Smooth muscle cell (in vitro differentiated cells): ENCODE data around the gene NTM. TPM values are rescaled to one million over a fixed set of nuclear protein-coding genes. Genes with fewer than 3 reads are reported as not detected.

ENCODE experiments used
- DNase-seq: peaks from one replicate; lab custom pipeline; 2025; ENCODE audit not compliant: unreplicated experiment; lab: John Stamatoyannopoulos, UW
- H2AFZ ChIP-seq: fragments of 200-600 bp; sonication (generic); 2 replicates; pipeline ENCODE4 v1.6.0; 2016; ENCODE audit warnings: antibody characterized with exemption, low read depth, mild to moderate bottlenecking
- H3F3A ChIP-seq: fragments of 200-600 bp; sonication (generic); 2 replicates; pipeline ENCODE4 v1.6.0; 2017; ENCODE audit warnings: antibody characterized with exemption, low read depth
- H3K27ac ChIP-seq: fragments of 200-600 bp; sonication (generic); 2 replicates; pipeline ENCODE4 v1.5.1; 2016; ENCODE audit warnings: low read depth, mild to moderate bottlenecking
- H3K27me3 ChIP-seq: fragments of 200-600 bp; sonication (generic); 2 replicates; pipeline ENCODE4 v1.6.1; 2016; ENCODE audit warnings: low read depth, mild to moderate bottlenecking
- H3K36me3 ChIP-seq: fragments of 200-600 bp; sonication (generic); 2 replicates; pipeline ENCODE4 v1.5.1; 2016; ENCODE audit warnings: low read depth
- H3K4me1 ChIP-seq: fragments of 200-600 bp; sonication (generic); 2 replicates; pipeline ENCODE4 v1.5.1; 2016; ENCODE audit warnings: low read depth
- H3K4me2 ChIP-seq: fragments of 200-600 bp; sonication (generic); 2 replicates; pipeline ENCODE4 v1.6.0; 2016; ENCODE audit warnings: mild to moderate bottlenecking
- H3K4me3 ChIP-seq: fragments of 200-600 bp; sonication (generic); 2 replicates; pipeline ENCODE4 v1.5.1; 2016; ENCODE audit warnings: mild to moderate bottlenecking
- H3K79me2 ChIP-seq: fragments of 200-600 bp; sonication (generic); 2 replicates; pipeline ENCODE4 v1.6.0; 2016; ENCODE audit warnings: low read depth, mild to moderate bottlenecking
- H3K9ac ChIP-seq: fragments of 200-600 bp; sonication (generic); 2 replicates; pipeline ENCODE4 v1.6.0; 2016; ENCODE audit warnings: low read depth
- H3K9me3 ChIP-seq: fragments of 200-600 bp; sonication (generic); replicated peaks from 2 replicates; pipeline ENCODE4 v1.5.1; 2016; ENCODE audit warnings: low read depth
- H4K20me1 ChIP-seq: fragments of 200-600 bp; sonication (generic); 2 replicates; pipeline ENCODE4 v1.6.0; 2016; ENCODE audit warnings: low read depth
- WGBS: methylation state at CpG from one replicate; pipeline ENCODE4 v1.1.7; 2016; ENCODE audit warnings: low lambda C conversion rate; 5-methylcytosine and 5-hydroxymethylcytosine counted together
- polyA plus RNA-seq: library from polyadenylated mRNA; unstranded; fragments of >200 nt; fragmentation: Nextera tagmentation; extraction: Ambion mirVana; gene quantifications from 2 replicates; pipeline ENCODE4 v1.2.1, GENCODE V29; 2016
- total RNA-seq: library from RNA; depleted of rRNA; stranded (reverse); fragments of >200 nt; gene quantifications from 2 replicates; pipeline ENCODE4 v1.2.3, GENCODE V29; 2014
- TF ChIP-seq, protein P1 (sequence below): fragments of 200-600 bp; sonication (generic); IDR thresholded peaks from 2 replicates; pipeline ENCODE4 v1.5.1; 2017; ENCODE audit warnings: borderline replicate concordance, mild to moderate bottlenecking, antibody characterized with exemption; ENCODE audit not compliant: insufficient read depth, poor library complexity, severe bottlenecking

The NTM gene
- total and polyA plus RNA-seq, 2 experiments from 2014 or later = 68.9 to 123 TPM

GRCh38 chr11:132238331-132238866, 868.0 kb downstream of the NTM start:
- no peaks in the 10 kb centered on the region for H3K4me1 ChIP-seq
- DNase-seq = no peak
- H3K79me2 ChIP-seq = no peaks in the 10 kb centered on the region
- WGBS = 88% methylated on average over 6 of the region's 7 CpGs
- H3K36me3 ChIP-seq = no peaks in the 10 kb centered on the region
- TF ChIP-seq, protein P1, sequence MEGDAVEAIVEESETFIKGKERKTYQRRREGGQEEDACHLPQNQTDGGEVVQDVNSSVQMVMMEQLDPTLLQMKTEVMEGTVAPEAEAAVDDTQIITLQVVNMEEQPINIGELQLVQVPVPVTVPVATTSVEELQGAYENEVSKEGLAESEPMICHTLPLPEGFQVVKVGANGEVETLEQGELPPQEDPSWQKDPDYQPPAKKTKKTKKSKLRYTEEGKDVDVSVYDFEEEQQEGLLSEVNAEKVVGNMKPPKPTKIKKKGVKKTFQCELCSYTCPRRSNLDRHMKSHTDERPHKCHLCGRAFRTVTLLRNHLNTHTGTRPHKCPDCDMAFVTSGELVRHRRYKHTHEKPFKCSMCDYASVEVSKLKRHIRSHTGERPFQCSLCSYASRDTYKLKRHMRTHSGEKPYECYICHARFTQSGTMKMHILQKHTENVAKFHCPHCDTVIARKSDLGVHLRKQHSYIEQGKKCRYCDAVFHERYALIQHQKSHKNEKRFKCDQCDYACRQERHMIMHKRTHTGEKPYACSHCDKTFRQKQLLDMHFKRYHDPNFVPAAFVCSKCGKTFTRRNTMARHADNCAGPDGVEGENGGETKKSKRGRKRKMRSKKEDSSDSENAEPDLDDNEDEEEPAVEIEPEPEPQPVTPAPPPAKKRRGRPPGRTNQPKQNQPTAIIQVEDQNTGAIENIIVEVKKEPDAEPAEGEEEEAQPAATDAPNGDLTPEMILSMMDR = no peak
- no peaks in the 10 kb centered on the region for H3K9me3 ChIP-seq
- no peak overlapping the region for H3K4me3 ChIP-seq
- H3K4me2 ChIP-seq = no peak overlapping the region
- H2AFZ ChIP-seq = no peak overlapping the region
- H3K9ac ChIP-seq = no peak overlapping the region
- peaks cover 6% of the 10 kb centered on the region for H3K27me3 ChIP-seq
- H3K27ac ChIP-seq = no peak overlapping the region
- H3F3A ChIP-seq = no peaks in the 10 kb centered on the region
- peaks cover 12% of the 10 kb centered on the region for H4K20me1 ChIP-seq

GRCh38 chr11:132240374-132240773, 870.0 kb downstream of the NTM start:
- H3K4me3 ChIP-seq = no peak overlapping the region
- no peaks in the 10 kb centered on the region for H3K4me1 ChIP-seq
- peaks cover 9% of the 10 kb centered on the region for H4K20me1 ChIP-seq
- no peaks in the 10 kb centered on the region for H3K36me3 ChIP-seq
- H3K27me3 ChIP-seq = peaks cover 6% of the 10 kb centered on the region
- H3K27ac ChIP-seq = no peak overlapping the region
- TF ChIP-seq, protein P1 = no peak
- H3F3A ChIP-seq = no peaks in the 10 kb centered on the region
- H3K4me2 ChIP-seq = no peak overlapping the region
- no peak for DNase-seq
- WGBS = 93% methylated on average over 5 of the region's 5 CpGs
- H2AFZ ChIP-seq = no peak overlapping the region
- H3K9ac ChIP-seq = no peak overlapping the region
- H3K79me2 ChIP-seq = no peaks in the 10 kb centered on the region
- H3K9me3 ChIP-seq = no peaks in the 10 kb centered on the region

DNA sequence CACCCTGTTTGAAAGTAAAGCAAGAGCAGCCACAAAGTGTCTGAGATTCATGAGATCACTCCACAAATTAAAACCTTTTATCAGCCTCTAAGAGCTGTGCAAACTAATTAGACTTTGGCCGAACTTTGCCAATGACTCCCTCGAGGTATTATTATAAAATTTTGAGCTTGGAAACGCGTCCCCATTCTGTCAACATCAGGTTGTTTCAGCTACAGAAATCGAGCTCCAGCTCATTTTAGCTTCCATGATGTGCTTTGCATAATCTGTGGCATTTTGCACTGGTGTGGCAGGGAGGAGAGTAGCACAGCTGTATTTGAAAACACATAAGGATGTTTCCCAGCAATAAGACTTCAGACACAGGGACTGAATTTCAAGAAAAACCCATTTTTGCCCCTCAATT, 872.2 kb downstream of the NTM start:
- no peak overlapping the region for H3K27ac ChIP-seq

More for the DNA sequence above, 872.2 kb downstream of the NTM start:
- Histone ChIP-seq H3K27me3 (peaks cover 6% of the 10 kb centered on the region), H3K4me3 (no peak overlapping the region), H2AFZ (no peak overlapping the region), H3K4me1 (no peaks in the 10 kb centered on the region), H3K9ac (no peak overlapping the region), H3K4me2 (no peak overlapping the region), H3K36me3 (no peaks in the 10 kb centered on the region), H3F3A (no peaks in the 10 kb centered on the region), H4K20me1 (peaks cover 9% of the 10 kb centered on the region), H3K9me3 (no peaks in the 10 kb centered on the region), H3K79me2 (no peaks in the 10 kb centered on the region)
- 88% methylated on average over 5 of the region's 5 CpGs for WGBS
- DNase-seq = no peak
- TF ChIP-seq, protein P1 = no peak
